KBM-7 (cell line): Measurements from ENCODE around the gene IMMT.
"Not testable (repeated sequence)": the region's sequence is repeated elsewhere in the genome, so short reads cannot be mapped to it uniquely, and the experiment has no call there.

Experiments
- DNase-seq: peaks from one replicate; pipeline ENCODE4 v3.0.0-alpha.2; 2015
- in situ Hi-C: fragments of 300-500 bp; cut with MboI; formaldehyde crosslinking; loops from 2 replicates; pipeline ENCODE4 v1.14.3; 2020; ENCODE audit warnings: low sequenced_read_pairs, low pct_unique_long_range_greater_than_20kb, mixed read lengths

IMMT gene

GRCh38 chr2:86203614-86204013 lies 8.4 kb upstream of the IMMT start:
- no peak for DNase-seq
- in situ Hi-C loops: no loop called here

GRCh38 chr2:86202702-86203101 lies 7.4 kb upstream of the IMMT start:
- in situ Hi-C loops: no loop called here
- no peak for DNase-seq

- DNase-seq: no peak
- in situ Hi-C loops: no loop called here
These were observed 7.1 kb upstream of the IMMT start for GRCh38 chr2:86202336-86202692.

GRCh38 chr2:86201671-86202335 lies 6.5 kb upstream of the IMMT start:
- in situ Hi-C loops: no loop called here
- DNase-seq: no peak

- in situ Hi-C loops: not testable (repeated sequence)
These were observed 5.3 kb upstream of the IMMT start for GRCh38 chr2:86200564-86200963.

GRCh38 chr2:86199834-86200177 lies 4.5 kb upstream of the IMMT start:
- peak; percentile 30 for DNase-seq
- in situ Hi-C loops: no loop called here

More at GRCh38 chr2:86200564-86200963, 5.3 kb upstream of the IMMT start:
- not testable (repeated sequence) for DNase-seq

- in situ Hi-C loops: no loop called here
- no peak for DNase-seq
These were observed 636 bp upstream of the IMMT start for GRCh38 chr2:86195808-86196387.

- no peak for DNase-seq
- in situ Hi-C loops: no loop called here
These were observed 559 bp downstream of the IMMT start for GRCh38 chr2:86194751-86195054.

GRCh38 chr2:86193901-86194567 lies 1.2 kb downstream of the IMMT start:
- in situ Hi-C loops: no loop called here
- no peak for DNase-seq

GRCh38 chr2:86189782-86190416 lies 5.4 kb downstream of the IMMT start:
- in situ Hi-C loops: no loop called here
- peak; percentile 25 for DNase-seq

- in situ Hi-C loops: no loop called here
- no peak for DNase-seq
These were observed 8.8 kb downstream of the IMMT start for GRCh38 chr2:86186431-86186830.

GRCh38 chr2:86185517-86186212 lies 9.6 kb downstream of the IMMT start:
- peak; percentile 39 for DNase-seq
- in situ Hi-C loops: no loop called here

GRCh38 chr2:86176597-86176996 lies 18.7 kb downstream of the IMMT start:
- in situ Hi-C loops: no loop called here
- DNase-seq: no peak

- in situ Hi-C loops: no loop called here
- no peak for DNase-seq
These were observed 19.4 kb downstream of the IMMT start for GRCh38 chr2:86175828-86176227.

GRCh38 chr2:86174445-86174844 lies 20.8 kb downstream of the IMMT start:
- in situ Hi-C loops: no loop called here
- DNase-seq: no peak

- no peak for DNase-seq
- in situ Hi-C loops: no loop called here
These were observed 22.7 kb downstream of the IMMT start for GRCh38 chr2:86172610-86173009.

GRCh38 chr2:86171295-86171694 lies 24.0 kb downstream of the IMMT start:
- in situ Hi-C loops: no loop called here
- DNase-seq: no peak

GRCh38 chr2:86170449-86170848 lies 24.8 kb downstream of the IMMT start:
- no peak for DNase-seq
- in situ Hi-C loops: no loop called here

- in situ Hi-C loops: no loop called here
- no peak for DNase-seq
These were observed 34.9 kb downstream of the IMMT start for GRCh38 chr2:86160156-86160952.
